HTR-8/SVneo (cell line): ENCODE results near the gene ADAMTS17.

ENCODE experiments used
- DNase-seq: peaks from one replicate; pipeline ENCODE4 v3.0.0; 2011; ENCODE audit warnings: low spot score, mixed read lengths; ENCODE audit not compliant: insufficient read length
- FAIRE-seq: peaks from 2 replicates; lab custom pipeline; 2011; peaks lifted over from hg19 to GRCh38; lab: Jason Lieb, UNC

Gene ADAMTS17

DNA sequence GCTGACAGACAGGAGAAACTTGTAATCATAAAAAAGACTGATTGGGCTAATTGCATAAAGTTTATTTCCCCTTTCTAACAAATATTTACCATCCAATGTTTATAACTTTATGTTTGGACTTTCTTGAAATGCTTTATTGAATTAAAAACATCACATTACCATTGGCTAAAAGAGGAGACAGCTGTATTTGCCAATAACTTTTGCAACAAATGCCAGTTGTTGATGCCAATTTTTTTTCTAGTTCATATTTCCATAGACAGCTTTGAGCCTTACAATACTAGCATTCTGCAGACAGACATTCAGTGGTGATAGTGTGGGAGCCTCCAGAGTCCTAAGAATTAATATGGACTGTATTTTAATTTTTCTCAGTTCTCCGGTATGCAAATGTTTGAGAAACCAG lies 198.4 kb downstream of the ADAMTS17 start:
- FAIRE-seq (no peak), DNase-seq (no peak)

DNA sequence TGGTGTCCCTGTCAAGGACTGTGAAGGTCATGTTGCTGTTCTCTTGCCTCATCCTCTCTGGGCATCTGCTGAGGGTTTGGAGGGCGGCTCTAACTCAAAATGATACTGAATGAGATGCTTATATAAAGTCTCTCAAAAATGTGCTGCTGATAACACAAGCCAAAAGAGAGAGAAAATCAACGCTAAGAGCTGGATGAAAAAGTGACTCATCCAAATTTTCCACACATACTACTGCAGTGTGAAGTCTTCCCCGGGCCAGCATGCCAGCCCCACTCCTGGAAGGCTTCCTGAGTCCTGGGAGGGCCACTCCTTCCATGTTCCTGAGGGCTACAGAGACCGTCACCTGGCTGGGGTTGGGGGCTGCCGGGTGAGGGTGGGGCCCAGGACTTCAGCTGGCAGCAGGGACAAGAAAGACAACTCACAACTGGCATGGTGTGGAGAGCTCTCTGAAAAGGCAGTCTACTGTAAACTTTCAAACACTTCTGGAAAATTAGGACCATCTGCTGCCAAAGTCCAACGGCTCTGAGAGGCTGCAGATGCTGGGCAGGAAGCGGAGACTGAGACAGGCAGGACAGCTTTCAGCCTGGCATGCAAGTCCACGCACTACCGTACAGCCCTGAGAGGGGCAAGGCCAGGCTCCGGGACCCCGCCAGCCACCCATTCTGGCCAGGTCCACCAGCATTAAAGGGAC lies 200.3 kb downstream of the ADAMTS17 start:
- no peak for FAIRE-seq
- no peak for DNase-seq

DNA sequence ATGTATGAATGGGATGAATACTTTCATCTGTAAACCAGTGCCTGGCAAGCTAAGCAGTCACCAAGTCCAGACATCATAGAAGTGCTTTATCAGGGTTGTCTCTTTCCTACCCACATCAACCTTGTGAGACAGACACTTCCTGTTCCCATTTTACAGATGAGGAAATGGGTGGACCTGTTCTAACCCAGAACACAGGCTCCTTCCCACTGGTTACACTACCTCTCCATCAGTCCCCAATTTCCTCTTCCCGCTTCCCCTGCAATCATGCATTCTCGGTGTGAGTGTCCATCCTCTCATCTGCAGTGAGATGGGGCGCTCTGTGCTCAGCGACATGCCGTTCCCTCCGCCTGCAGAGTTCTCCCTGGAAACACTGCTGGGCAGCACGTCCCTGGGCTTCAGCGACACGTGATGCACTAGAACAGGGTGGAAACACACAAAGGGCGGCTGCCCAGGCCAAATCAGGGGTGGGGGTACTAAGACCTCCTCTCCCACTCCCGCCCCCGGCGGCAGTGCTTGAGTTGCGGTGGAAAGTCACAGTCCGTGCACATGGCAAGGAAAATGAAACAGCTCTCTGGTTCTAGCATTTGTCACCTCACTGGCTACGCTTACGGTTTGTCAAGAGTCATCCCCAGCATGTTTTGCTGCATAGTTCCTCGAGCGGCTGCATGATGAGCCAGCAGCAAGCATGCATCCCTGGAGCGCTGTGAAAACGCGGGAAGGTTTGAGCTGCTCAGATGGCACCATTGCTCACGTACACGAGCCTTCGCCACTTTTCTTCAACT lies 201.1 kb downstream of the ADAMTS17 start:
- DNase-seq (no peak), FAIRE-seq (no peak)

DNA sequence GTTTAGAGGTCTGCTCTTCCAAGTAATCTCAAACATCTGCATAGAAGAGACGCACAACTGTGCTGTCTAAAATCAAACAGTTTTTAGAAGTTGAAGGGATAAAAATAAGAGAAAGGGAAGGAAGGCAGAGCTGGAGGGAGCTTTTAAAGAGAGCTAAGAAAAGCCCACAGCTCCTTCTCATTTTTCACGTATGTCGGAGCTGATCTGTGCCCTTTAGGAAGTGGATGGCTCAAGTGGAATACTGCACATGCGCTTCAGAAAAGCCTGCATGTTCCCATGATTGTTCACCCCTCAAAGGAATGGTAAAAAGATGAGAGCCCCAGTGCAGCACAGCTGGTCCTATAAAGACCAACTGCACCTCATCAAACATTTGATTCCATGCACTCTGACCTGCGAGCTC lies 207.2 kb downstream of the ADAMTS17 start:
- FAIRE-seq (no peak), DNase-seq (no peak)

DNA sequence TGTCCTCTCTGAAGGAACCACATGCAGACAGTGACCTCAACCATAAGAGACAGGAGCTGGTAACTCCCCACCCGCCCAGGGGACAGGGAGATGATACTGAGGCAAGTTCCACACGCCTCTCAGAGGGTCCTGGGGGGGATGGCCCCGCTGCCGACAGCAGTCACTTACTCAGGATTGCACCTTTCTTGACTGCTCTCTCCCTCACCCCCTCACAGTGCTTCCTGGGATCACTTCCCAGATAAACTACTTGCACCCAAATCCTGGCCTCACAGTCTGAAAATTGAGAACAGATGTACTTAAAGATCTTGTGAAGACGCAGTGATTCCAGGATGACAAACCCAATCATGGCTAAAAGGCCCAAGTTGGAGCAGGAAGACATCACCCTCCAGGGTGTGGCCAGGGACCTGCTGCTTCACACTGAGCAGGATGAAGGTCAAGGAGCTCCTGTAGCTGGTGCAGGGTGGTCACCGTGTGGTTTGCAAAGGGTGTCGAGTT lies 207.6 kb downstream of the ADAMTS17 start:
- FAIRE-seq (no peak), DNase-seq (no peak)

DNA sequence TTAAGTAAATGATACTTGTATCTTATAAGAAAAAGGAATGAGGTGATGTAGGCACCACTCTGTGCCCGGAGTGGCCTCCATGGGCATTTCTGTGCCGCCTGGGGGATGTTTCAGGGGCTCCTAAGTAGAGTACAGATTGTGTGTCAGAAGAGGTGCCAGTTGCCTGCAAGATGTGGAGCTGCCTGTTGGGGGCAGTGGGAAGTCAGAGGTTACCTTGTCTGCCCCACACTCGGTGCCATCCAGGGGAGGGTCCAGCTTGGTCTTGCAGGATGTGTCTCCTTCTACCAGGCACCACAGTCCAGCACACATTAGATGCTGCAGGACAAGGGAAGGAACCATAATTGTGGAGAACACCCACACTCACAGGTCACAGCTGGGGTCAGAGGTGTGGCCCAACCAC lies 208.8 kb downstream of the ADAMTS17 start:
- DNase-seq = no peak
- FAIRE-seq = no peak

DNA sequence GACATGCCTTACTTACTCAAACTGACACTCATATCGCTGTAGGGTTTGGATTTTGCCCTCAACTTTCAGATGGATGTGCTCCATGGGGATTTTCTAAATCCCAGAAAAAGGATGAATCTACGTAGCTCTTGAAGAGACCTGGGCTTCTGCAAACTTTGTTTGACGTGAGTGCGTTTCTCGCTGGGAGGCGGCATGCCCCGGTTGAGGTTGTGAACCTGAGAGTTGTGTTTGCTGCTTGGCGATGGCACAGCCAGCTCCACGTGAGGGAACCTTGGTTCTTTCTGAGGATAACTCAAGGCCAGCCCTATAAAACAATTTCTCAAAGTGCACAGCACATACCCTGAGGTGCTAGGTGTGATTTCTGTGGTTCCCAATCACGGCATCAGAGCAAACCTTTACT lies 209.5 kb downstream of the ADAMTS17 start:
- FAIRE-seq (no peak), DNase-seq (no peak)

DNA sequence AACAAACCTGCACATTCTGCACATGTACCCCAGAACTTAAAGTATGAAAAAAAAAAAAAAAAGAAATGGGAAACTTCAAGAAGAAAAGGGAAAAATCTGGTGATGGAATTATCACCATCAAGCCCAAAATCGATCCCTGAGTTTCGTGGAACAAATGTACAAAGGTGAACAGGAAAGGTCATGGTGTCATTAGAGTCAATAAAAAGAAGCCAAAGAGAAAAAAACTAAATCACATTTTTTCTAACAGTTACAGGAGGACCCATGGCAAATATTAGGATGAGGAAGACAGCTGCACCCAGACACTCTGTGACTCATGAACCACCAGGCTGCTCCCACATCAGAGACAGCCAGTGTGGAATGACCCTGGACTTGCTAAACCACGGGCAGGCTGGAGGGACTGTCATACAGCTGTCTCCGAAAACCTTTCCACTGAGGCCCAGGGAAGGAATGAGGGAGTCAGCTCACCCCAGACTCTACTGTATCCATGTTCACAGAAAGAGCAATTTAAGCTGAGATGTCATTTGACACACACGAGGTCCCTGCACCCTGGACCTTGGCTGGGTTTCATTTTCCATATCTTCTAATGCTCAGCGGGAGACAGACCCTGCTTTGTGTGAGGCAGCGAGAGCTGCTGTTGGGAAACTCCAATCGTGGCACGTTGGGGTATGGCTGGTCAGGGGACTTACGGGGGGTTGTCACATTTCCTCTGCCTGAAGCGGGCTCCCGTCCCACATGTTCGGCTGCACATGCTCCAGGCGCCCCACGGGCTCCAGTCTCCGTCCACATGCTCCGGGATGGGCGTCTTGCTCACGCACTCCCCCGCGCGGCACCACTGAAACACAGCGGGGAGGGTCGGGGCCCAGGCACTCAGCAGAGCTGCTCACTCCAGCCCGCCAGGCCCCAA lies 210.2 kb downstream of the ADAMTS17 start:
- DNase-seq (peak; percentile 61), FAIRE-seq (peak; percentile 64)

DNA sequence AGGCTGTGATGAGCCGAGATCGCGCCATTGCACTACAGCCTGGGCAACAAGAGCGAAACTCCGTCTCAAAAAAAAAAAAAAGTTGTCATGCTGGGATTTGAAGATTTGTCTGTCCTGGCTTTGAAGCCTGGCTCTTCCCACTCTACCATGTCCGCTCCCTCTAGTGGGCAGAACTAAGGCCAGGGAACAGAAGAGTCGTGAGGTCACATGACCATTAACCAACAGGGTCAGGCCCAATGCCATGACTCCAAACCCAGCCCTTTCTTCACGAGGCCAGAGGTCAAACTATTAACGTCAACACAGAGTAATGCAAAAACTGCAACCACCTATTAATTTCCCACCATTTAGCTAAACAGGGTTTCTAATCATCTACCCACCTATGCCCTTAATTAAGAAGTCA lies 212.1 kb downstream of the ADAMTS17 start:
- DNase-seq (no peak), FAIRE-seq (no peak)

DNA sequence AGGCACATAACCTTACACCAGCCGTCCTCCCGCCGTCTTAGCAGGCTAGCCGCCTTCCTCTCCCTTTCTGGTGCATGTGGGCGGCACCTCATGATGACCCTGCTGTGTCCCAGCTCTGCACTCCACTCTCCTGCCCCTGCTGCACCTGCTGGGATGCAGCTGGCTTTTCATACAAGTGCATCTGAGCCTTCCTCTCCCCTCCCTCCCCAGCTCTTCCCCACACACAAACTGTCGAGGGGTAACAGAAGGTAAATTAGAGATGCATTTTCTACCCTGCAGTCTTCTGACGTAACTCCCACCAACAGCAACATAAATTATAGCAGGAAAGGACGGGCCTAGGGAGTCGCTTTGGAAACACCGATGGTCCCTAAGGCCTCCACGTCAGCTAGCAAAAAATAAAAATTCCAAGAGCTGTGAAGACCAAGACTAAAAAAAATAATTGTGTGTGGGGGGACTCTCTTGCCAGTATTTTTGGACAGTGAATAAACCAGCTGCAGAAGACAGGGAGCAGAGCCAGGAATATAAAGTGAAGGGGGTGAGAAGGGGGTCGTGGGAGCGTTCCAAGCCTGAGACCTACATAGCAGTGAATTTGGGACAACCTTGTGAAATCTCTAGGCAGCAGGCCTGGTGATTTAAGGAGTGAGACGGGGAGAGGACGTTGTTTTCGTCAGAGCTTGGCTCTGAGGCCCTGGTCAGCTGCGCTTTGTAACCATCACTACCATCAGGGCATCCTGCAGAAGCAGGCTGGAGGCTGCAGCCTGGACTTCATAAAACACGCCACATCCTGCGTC lies 216.2 kb downstream of the ADAMTS17 start:
- no peak for DNase-seq
- no peak for FAIRE-seq

DNA sequence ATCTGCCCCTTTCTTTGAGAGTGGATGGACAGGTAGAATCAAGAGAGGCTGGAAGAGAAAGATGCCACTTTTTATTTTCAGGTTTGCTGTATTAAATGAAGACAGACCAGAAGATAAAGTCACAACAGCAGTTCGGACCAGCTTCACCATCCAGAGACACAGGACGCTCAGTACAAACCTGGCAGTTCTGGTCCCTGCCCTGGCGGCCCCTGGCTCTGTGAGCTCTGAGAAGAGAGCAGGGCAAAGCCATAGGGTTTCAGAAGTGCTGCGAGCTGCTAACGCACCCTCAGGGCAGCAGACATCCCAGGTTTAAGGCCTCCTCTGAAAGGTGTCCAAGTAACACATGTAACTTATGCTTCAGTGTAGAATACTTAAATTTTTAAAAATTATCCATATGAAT lies 216.8 kb downstream of the ADAMTS17 start:
- no peak for FAIRE-seq
- no peak for DNase-seq

DNA sequence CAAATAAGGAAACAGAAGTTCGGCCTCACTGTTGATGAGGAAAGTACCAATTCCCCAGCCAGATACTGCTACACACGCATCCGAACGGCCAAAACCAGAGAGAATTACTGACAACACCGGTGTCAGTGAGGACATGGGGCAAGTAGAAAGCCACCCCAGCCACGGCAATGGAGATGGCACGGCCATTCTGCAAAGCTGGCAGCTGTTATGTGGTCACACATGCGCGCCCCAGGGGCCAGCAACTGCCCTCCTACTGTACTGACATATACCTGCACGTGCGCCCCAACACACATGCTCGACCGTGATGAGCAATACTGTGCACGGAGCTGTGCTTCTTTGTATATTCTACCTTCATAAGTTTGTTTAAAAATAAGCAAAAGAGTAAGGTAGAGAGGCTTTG lies 217.4 kb downstream of the ADAMTS17 start:
- DNase-seq (no peak), FAIRE-seq (peak; percentile 20)

DNA sequence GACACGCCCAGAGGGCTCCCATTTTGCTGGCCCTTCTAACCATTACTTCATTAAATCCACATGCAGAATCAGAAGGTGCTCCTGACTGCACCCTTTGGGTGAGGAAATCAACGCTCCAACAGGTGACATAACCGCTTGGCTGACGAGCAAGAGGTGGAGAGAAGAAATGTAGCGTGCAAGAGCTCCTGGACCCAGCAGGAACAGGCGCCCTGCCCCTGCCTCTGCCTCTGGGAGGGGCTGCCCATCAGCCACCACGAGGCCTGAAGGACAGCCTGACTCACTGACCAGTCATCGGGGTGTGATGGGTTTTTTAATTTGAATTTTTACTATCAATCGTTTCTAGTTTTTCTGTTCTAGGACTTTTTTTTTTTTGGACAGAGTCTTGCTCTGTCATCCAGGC lies 218.2 kb downstream of the ADAMTS17 start:
- FAIRE-seq (no peak), DNase-seq (no peak)

DNA sequence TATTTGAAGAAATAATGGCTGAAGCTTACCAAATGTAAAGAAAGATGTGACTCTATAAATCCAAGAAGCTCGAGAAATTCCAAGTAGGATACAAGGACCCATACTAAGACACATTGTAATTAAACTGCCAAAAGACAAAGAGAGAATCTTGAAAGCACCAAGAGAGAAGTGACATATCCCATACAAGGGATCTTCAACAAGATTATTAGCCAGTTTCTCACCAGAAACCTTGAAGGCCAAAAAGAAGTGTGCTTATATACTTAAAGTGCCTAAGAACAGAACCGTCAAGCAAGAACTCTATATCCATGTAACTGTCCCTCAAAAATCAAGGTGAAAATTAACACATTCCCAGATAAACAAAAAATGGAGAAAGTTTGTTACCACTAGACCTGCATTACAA lies 220.5 kb downstream of the ADAMTS17 start:
- no peak for FAIRE-seq
- no peak for DNase-seq

DNA sequence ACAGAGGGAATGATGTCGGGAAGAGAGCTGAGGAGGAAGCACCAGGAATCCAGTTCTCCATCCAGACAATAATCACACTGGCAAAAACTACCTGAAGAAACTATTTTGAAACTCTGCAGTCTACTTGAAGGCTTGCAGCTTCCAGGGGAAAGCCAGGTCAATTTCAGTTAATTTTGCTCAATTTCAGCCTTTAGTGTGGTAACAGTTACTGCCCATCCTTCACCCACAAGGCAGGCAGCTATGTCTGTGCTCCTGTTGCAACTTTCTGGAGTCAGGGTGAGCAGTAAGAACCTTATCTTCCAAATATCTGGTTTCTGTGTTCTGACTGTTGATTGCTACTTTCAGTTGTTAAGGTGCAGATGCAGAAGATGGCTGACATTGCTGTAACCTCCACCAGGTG lies 221.7 kb downstream of the ADAMTS17 start:
- FAIRE-seq (no peak), DNase-seq (no peak)

DNA sequence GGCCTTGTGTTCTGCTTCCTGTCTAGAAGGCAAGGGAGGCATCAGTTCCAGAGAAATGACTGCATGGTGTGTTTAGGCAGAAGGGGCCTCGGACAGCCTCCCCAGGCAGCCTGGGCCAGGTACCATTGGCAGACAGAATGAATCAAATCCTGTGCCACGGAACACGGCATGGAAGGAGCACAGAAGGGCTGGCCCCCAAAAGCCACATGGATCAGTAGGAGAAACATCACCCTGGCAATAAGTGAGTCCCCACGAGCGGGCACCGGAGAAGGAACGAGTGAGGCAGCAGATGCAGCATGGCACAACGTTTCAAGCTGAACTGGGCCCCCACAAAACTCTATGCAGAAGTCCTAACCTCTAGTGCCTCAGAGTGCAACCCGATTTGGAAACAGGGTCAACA lies 223.2 kb downstream of the ADAMTS17 start:
- DNase-seq = no peak
- no peak for FAIRE-seq

DNA sequence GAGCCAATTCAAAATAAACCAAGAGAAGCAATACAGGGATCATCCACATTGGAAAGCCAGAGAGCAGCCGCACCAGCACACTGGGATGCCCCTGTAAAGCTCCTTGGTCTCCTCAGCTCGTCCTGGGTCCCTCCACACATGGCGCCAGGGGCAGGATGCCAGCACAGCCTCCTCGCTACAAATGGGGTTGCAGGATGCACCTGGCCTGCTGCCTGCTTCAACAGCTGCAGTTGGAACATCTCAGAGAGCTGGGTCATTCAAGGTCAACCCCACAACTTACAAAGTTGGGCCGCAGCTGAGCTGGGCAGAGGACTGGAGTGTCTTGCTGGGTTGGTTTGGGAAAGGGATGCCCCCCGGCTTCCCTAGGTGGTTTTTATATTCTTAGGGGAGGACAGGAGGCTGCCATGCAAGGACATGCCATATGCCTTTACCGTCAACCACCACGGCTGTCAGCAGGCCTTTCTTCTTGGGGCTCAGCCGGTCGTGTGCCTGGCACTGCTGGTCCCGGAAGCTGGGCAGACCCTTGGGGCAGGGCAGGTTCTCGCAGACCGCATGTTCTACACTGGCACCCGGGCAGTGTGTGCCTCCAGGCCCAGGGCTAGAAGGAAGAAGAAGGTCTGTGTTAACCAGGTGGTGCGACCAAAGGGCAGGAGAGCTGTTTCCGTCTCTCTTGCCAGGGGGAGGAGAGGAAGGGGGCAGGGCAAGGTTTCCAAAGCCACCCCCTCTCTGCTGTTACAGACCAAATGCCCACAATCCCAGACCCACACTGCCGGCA lies 225.2 kb downstream of the ADAMTS17 start:
- DNase-seq (no peak), FAIRE-seq (no peak)

DNA sequence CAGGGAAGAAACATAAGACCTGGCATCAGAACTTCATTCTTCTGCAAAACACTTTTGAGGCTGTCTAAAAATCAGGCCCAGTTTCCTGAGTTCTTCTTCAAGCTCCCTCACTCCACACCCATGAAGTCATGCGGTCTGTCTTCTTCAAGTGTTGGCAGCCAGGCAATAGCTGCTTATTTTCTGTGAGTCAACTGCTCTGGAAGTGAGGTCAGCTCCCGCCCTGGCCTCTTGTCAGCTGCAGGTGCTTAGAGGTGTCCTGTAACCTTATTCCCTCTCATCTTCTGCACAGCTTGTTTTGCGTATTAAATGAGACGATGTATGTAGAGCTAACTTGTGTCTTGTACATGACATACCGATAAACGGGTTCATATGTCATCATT lies 226.1 kb downstream of the ADAMTS17 start:
- no peak for DNase-seq
- FAIRE-seq = no peak

DNA sequence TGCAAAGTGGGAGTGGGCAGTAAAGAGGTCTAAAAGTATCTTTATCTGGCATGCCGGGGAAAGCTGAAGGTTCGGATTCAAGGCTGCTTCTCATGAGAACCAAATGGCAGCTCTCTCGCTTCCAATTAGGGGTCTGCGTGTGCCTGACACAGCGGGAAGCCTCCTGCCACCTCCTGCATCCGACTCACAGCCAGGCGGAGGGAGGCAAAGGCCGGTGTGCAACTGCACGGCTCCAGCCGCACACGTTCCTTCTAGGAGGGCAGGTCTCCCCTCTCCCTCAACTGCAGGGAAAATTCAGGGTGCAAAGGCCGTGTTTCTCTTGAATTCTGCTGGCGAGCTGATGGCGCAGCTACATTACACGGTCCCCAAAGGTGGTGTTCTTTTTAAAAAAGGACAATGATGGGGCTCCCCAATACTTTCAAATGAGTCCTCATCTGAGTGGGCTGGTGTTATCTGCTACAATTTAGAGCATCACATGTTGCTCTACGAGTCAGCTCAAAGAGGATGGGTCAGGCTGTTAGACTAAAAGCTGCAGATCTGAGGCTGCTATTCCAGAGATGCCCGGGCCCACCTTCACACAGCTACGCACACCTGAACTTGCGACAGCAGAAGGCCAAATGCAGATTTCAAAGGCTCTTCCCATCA lies 226.6 kb downstream of the ADAMTS17 start:
- FAIRE-seq = no peak

More for the DNA sequence above, 226.6 kb downstream of the ADAMTS17 start:
- DNase-seq = no peak
